HG03175 (cell line): ENCODE measurements around the gene CLEC3B.
"Not testable (repeated sequence)": the region's sequence is repeated elsewhere in the genome, so short reads cannot be mapped to it uniquely, and the experiment has no call there.

Experiments
- ATAC-seq: cut with Tn5 transposase; IDR thresholded peaks from one replicate; pipeline ENCODE4 v1.9.1; 2021; ENCODE audit warnings: mild to moderate bottlenecking, moderate library complexity; ENCODE audit not compliant: unreplicated experiment

Gene CLEC3B

GRCh38 chr3:45026038-45026437 is at the start of gene CLEC3B:
CLEC3B (plus strand) TSS chr3:45026303; CDS start chr3:45026363, 60 bp downstream.
- ATAC-seq, result no peak

- no peak for ATAC-seq
These were observed 44.9 kb upstream of the CLEC3B start for GRCh38 chr3:44981220-44981619.

- no peak for ATAC-seq
These were observed 44.4 kb upstream of the CLEC3B start for GRCh38 chr3:44981751-44982150.

GRCh38 chr3:44982817-44983216 is 43.3 kb upstream of the CLEC3B start:
- no peak for ATAC-seq

GRCh38 chr3:44983484-44983941 is 42.6 kb upstream of the CLEC3B start:
- ATAC-seq, result no peak

DNA sequence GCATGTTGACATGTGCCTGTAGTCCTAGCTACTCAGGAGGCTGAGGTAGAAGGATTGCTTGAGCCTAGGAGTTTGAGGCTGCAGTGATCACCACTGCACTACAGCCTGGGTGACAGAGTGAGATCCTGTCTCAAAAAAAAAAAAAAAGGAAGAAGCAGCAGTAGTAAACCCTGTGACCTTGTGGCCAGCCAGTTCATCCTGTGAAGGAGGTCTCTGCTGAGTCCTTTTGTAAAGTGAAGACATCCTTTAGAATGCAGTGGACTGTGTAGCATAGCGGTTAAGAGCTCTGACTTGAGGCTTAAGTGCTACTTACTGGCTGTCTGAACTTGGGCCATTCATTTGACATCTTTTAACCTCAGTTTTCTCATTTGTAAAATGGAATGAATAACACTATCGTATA is 41.8 kb upstream of the CLEC3B start:
- peak; percentile 77 for ATAC-seq

- ATAC-seq, result not testable (repeated sequence)
These were observed 39.8 kb upstream of the CLEC3B start for GRCh38 chr3:44986330-44986729.

- no peak for ATAC-seq
These were observed 38.8 kb upstream of the CLEC3B start for GRCh38 chr3:44987332-44987731.

DNA sequence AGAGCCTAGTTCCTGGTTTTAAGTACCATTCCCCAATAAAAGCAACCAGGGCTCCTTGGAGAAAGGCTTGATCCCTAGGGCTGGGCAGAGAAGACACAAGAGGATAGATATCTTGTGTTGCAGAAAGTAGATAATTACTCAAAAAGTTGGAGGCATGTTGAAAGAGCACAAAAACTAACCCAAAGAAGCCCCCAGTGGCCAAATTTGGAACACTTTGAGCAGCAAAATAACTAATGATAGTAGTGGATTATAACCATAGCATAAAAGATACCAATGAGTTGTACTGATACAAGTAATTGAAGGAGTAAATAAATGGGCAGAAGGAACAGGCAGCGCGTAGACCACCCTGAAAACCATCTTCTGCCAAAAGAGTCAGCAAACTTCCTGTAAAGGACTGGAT is 38.0 kb upstream of the CLEC3B start:
- ATAC-seq, result no peak

DNA sequence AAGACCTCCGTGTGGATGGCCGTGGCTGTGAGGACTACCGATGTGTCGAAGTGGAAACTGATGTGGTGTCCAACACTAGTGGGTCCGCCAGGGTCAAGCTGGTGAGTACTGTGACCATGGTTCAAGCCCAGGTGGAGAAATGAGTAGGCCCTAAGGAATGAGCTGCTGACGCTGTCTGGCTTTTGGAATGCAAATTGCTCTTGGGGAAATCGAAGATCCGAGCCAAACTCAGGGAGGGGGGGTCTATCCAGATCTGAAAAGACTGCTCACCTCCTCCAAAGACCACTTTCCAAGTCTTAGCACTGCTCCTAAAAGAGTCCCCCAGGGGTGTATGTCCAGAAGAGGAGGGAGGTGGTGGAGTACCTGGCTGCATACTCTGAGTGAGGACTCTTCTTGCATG is 37.0 kb upstream of the CLEC3B start:
- ATAC-seq, result no peak

DNA sequence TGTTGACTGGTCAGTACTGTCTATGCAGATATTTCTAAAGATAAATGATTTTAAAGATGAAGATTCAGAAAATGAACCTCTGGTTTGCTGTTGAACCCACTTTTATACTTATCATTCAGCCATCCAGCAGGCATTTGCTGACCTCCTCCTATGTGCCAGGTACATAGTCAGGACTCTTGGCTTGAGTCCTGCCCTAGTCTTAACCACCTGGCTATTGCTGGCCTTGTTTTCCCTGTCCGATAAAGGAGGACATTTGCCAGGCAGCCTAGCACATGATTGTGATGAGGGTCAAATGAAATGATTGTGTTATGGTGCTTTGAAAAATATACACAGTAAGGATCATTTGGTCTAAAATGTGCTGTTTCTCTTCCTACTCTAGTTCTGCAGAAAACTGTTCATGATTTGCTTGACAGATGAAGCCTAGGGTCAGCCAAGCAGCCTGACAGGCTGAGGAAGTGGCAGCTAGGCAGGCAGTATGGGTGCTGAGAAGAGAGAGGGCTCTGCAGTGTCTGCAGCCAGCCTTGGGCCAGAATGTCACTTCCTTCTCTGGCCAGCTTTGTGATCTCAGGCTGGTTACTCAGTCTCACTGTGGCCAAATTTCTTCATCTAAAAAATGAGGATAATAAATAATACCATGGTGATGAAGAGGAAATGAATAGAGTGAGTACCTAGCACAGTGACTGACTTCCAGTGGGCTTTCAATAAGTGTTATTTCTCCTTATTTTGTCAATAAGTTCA is 36.3 kb upstream of the CLEC3B start:
- ATAC-seq, result no peak

DNA sequence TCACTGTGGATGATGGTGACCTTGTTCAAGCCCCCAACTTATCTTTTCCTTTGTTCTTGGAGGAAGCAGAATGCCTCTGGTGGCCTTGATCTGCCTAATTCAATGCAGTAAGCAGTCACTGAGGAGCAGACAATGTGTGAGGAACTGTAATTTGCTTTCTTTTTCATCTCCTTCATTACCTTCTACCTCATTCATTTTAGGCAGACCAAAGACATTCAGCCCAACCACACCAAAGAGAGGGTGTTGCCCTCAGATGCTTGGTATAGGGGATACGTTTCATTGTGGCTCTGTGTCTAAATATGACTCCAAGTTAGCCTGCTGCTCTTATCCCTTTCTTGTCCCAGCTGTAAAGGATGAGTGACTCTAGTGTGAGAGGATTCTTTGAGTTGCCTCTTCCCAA is 34.8 kb upstream of the CLEC3B start:
- ATAC-seq, result no peak

DNA sequence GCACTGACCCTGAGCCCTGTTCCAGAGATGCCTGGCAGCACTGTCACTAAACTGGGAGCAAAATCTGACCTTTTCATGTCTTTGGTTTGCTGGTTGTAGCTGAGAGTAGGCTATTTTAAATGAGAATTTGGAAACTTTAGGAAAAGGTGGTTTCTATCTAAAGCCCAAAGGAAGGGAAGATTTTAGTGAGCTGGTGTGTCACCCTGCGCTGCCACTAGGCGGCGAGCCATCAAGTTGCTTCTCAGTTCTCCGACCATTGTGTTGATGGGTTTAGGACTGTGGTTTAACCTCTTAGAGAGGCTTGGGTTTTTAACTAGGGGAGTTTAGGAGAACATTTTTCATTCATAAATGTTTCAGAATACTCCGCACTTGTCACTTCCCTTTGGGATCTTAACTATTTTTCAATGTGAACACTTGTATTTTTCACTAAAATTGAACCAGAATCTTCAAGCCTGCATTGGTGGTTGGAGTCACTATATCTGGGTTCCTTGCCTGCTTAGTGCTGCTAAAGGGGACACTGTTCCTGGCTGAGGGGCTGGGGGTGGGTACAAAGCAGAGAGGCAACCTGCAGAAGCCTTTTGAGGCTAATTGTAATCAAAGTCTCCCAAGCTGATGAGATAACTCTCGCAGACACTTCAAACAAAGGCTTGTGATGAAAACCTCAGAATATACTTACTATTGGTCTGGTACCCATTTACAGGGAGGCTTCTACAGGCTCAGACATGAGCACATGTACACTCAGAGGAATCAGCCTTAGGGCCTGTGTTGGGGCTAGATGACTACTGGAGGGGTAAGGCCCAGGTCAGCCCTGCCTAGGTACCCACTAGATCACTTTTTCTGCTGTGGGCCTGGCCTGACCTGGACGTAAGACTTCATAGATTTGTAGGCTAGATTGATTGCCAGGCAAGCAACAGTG is 33.3 kb upstream of the CLEC3B start:
- no peak for ATAC-seq

GRCh38 chr3:44993471-44994205 is 32.5 kb upstream of the CLEC3B start:
- no peak for ATAC-seq

DNA sequence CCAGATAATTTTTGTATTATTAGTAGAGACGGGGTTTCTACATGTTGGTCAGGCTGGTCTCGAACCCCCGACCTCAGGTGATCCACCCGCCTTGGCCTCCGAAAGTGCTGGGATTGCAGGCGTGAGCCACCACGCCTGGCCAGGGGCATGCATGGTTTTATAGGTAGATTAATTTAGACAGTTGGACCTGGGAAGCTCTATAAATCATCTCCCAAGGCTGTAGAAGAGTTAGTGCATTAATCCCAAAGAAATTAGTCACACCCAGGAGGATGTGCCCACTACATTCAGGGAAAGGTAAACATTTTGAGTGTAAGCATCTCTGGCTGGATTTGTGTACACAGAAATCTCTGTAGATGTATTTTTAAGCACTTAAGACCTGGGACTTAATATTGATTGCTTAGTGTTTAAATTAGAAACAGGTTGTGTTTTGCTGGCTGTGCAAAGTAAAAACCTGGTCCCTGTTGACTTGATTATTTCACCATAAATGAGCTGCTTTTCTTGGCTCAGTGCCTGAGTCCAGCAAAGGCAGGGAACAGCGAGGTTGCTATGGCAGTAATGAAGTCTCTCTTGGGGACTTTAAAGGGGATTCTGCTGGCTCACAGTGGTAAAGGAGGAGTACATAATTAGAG is 30.8 kb upstream of the CLEC3B start:
- ATAC-seq, result no peak

- ATAC-seq, result no peak
These were observed 29.5 kb upstream of the CLEC3B start for GRCh38 chr3:44996556-44996969.

DNA sequence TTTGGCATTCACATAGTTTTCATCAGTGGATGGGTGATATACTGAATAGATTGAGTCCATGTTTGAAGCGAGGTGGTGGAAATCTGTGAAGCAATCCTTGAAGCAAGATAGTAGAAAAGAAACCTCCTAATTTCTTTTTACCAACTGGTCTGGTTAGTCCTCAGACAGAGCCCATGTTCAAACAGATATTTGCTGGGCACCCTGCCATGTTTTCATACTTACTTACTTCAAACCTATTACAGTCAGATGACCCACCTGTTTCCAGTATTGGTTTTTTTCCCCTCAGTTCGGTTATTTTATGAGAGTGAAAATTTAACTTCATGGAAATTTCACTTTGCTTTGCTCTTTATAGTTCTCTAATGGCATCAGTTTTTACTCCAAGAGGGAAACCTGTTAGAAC is 26.3 kb upstream of the CLEC3B start:
- ATAC-seq, result no peak

DNA sequence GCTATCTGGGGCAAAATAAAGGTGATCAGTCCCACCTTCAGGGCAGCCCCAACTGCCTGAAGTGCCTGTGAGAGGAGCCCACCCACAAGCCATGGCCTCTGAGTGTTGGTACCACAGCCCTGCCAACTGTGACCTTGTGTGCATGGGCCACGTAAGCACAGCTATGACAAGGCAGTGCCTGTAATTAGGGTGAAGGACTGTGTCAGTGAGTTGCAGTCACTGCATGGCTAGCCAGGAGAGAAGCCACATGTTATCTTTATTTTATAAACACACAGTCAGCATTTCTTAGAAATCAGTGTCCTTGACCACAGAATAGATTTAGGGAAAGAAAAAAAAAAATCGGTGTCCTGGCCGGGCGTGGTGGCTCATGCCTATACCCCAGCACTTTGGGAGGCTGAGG is 25.3 kb upstream of the CLEC3B start:
- no peak for ATAC-seq

DNA sequence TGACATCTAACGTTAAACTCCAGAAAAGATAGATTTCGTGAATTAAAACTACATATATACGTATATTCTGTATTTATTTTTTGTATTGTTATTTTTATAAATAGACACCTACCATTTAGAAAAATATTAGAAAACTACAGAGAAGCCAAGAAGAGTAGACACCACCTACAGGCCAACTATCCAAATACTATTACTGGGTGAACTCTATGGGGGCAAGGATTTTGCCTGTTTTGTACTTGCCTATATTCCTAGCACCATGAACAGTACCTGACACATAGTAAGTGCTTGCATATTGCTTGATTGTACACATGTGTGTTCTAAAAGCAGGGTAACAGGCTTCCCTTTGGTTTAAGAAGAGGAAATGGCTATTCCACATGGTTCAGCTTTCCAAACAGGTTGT is 24.4 kb upstream of the CLEC3B start:
- no peak for ATAC-seq

- ATAC-seq, result no peak
These were observed 23.9 kb upstream of the CLEC3B start for GRCh38 chr3:45002139-45002660.

- no peak for ATAC-seq
These were observed 23.4 kb upstream of the CLEC3B start for GRCh38 chr3:45002720-45003119.
